NOMO-1 treated with dmso at 0.1 percent for 144 hours (cell line): ENCODE data around the gene COL15A1.
"Not testable (repeated sequence)": the region's sequence is repeated elsewhere in the genome, so short reads cannot be mapped to it uniquely, and the experiment has no call there.

Experiments used
- DNase-seq: peaks from one replicate; lab custom pipeline; 2025; ENCODE audit not compliant: unreplicated experiment; lab: John Stamatoyannopoulos, UW

The COL15A1 gene

DNA sequence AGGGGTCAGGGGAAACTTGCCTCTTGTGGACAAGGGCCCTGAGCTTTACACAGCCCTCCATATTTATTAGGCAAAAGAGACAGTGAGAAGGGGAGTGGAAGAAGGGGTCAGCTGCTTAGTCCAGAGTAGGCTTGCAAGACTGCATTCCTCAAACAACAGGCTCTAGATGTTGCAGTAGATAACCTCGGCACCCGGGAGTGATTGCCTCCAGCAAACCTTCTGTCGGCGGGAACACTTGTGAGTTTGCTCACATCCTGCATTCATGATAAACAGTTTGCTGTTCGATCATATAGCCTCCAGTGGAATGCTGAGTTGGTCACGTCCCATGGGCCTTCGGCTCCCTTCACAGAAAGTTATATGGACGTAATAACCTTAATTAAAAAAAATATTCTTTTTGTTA lies 66.7 kb downstream of the COL15A1 start:
- not testable (repeated sequence) for DNase-seq

DNA sequence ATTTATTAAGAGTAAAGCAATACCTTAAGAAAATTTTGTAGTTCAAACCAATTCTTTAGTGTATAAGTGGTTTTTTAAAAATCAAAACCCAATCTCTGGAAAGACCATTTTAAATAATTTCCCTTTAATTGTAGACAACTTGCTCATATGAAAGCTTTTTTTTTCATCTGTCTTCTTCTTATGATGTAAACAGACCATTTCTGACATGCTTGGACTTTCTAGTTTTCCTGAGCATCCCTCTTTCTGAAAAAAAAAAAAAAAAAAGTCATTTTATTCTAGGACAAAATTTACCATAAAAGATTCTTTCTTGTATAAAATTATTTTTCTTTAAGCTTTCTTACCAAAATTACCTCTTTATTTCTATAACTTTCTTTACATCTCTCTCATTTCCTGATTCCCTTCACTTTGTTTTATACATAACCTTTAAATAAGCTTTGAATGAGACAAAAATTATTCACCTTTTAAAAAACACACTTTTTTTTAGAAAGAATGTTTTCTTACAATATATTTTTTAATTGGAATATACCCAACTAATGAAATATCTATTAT lies 67.5 kb downstream of the COL15A1 start:
- DNase-seq: no peak

DNA sequence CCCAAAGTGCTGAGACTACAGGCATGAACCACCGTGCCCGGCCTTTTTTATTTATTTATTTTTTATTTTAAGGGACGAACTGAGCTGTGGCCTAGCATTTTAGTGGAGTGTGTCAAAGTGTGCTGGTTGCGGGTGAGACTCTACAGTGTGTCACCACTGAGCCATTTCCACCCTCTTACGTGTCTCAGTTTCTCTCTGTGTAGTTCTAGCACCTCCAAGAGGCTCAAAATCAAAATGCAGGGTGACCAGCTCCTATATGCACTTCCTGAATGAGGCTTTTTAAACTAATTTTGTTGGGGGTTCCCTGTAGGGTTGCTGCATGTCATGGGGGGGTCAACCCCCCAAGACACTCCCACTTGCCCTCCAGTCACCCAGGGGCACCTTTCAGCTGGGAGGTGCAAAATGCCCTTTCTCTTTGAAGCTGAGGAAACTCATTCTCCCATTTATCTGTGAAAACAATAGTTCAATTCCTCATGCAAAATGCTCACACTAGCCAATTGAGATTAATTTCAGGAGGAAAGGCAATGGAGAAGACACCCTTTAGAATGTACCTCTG lies 69.3 kb downstream of the COL15A1 start:
- no peak for DNase-seq

DNA sequence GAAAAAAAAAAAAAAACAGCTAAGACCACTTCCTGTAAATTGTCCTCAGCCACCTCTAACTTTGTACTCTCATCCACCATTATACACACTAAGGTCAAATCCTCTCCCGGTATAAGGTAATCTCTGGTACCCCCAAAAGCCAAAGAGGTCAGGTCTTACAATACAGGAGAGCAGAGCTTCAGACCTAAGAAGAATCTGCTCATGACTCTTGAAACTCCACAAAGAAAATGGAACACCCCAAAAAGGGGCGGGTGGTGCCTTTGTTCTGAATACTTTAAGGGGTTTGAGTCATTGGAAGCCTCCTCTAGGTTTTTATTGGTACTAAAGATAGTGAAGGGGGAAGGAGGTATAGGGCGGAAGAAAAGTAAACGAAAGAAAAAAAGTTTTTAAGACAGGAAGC lies 69.8 kb downstream of the COL15A1 start:
- no peak for DNase-seq

DNA sequence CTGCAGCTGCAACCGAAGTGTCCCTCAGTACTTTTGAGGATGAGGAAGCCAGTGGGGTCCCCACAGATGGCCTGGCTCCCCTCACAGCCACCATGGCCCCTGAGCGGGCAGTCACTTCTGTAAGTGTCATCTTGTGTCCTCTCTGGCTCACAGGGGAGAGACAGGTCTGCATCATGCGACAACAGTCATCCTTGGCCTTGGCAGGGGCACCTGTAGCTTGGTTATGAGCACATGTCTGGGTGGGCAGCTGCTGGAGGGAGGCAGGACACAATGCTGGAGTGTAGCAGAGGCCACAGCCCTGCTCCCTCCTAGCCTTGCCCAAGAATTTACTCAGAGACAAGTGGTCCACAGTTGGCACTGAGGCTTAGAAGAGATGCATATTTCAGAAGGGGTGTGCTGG lies 71.7 kb downstream of the COL15A1 start:
- DNase-seq: no peak

DNA sequence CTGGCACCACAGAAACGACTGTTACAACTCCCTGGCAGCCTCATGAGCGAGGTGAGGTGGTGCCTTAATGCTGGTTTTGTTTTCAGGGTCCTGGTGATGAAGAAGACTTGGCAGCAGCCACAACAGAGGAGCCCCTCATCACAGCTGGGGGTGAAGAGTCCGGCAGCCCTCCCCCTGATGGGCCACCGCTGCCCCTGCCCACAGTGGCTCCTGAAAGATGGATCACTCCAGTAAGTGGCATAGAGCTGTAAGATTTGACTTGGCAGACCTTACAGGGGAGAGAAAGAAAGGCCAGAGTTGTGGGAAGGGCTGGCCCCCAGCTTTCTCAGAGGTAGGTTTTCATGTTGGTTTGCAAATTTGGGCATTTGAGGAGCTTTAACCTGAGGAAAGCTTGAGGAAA lies 72.2 kb downstream of the COL15A1 start:
- DNase-seq: no peak

DNA sequence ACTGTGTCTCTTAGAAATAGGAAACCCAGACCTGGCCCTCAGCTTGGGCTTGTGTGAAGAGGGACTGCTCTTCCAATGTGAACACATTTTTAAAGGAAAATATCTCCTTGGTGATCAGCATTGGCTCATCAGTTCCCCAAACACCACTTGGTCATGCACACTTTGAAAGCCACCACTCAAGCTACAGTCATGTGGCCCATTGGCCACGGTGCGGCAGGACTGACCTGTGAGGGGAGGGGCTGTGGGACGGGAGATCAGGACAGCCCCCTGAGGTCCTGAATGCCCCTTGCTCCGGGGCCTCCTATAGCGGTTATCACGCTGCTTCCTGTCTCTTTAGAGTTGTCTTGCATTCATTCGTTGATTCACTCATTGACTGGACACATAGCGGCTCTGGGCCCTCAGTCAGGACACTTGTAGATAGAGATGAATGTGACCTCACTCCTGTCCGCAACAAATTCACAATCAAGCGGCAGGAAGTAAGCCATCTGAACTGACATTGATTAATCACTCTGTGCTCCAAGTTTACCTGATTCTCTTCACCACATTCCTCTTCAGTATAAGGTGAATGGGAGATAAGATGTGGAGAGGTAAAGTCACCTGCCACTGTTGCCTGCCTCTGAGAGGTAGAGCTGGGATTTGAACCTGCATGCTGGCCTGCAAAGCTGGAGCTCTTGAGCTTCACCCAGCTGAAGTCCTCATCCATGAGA lies 73.1 kb downstream of the COL15A1 start:
- DNase-seq: no peak

DNA sequence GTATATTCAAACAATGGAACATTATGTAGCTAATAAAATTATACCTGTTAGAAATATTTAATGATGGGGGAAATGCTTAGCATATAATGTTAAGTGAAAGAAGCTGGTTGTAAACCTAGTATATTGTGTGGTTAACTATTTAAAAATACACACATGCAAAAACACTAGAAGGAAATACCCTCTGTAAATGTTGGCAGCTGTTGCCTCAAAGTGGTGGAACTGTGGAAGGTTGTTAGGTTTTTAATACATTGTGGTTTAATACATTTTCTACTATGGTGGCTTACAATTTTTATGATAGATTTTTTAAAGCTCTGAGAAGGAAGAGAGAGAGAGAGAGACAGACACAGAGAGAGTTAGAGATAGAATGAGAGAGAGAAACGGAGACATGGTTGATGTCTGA lies 74.9 kb downstream of the COL15A1 start:
- no peak for DNase-seq

DNA sequence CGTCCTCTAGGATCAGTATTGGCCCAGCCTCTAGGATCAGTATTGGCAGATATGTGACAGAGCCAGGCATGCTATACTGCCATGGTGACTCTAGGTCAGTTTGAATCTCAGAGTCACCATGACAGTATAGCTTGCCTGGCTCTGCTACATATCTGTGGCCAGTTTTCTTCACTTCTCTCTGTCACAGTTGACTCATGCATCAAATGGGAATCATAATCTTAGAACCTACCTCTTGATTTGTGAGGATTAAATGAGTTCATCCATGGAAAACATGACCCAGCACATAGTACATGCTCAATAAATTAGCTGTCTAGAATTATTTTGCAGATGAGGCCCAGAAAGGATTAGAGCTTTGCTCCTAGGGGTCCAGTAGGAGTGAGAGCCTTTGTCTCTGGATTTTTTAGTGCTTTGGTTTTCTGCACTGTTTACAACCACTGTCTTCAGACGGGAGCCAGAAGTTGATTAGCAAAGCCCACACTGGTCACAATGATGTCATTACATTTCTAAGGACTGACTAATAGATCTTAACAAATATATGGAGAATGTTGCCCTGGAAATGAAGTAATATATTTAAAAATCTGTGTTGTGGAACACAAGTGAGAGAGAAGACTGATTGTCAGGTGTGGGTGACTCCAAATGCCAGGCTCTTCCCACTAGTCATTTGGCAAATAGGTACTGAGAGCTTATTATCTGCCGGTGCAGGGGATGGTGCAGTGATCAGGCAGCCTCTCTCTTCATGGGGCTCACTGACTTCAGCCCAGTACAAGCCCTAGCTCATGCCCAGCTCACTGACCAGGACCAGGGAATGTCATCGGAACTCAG lies 76.0 kb downstream of the COL15A1 start:
- DNase-seq: no peak

DNA sequence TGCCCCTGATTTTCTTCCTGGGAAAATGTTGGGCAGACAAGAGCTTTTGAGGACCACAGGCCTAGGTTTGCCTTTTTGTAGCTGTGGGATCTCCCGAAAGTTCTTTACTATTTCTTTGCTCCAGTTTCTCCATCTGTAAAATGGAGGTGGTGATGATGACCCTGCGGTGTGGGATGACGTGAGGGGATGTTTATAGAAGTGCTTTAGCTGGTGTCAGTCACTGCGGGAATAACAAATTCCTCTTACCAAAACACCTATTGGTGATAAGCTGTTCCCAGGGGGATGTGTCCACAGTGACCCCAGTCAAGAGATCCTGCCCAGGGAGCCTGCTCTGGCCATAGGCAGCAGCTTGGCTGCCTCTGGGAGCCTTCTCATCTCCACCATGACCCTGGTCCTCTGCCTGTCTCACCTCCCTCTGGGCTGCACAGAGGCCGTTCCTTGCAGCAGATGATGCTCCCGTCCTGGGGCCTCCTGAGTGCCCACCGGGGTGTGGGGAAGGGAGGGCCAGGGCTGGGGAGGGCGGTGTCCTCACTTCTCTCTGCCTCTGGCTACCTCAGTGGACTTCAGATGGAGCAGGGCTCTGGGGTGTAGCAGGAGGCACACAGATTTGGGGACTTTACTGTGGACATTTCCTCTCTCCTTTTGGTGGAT lies 77.2 kb downstream of the COL15A1 start:
- DNase-seq: no peak

DNA sequence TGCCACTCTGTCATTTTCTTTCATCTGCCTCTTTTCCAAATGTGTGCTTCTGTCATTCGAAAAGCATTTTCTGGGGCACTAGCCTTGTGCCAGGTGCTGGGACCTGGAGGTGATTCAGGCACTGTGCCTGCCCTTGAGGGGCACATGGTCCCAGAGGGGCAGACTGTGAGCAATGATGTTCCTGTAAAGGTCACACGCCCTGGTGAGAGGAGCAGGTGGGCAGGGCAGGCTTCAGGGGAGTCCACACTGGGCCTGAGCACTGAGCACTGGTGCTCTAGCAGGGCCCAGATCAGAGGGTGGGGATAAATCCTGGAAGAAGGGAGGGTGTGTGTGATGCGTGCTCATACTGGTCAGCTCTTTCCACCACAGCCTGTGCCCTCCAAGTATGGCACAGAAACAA lies 77.8 kb downstream of the COL15A1 start:
- DNase-seq: no peak

DNA sequence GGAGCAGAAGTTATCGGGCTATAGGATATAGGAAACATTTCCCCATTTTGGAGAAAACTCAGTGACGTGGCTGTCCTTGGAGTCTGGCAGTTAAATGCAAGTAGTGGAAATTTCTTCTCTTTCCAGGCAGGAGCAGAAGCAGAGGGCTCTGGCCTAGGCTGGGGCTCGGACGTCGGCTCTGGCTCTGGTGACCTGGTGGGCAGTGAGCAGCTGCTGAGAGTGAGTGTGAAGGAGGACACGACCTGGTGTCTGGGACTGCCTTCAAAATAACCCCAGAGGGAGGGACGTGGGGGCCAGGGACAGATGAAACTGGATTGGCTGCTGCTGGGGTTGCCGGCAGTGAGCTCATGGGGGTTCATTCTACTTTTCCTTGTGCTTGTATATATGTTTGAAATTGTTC lies 79.5 kb downstream of the COL15A1 start:
- no peak for DNase-seq

DNA sequence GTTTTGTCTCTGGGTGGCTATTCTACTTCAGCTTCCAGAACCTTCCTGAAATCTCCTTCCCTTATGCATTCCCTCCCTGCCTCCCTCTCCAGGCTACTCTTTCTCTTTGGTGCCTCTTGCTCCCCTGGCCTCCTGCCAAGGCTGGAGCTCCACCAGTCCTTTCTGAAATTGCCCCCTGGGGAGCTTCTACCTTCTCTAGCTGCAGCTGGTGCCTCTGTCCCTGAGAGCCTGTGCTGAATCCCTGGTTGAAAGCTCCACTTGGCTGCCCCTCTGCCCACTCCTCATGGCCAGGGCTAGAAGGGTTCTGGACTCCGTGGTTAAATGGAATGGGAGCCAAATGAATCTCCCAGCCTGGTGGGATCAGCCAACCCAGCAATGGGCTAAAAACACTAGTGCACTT lies 80.1 kb downstream of the COL15A1 start:
- DNase-seq: no peak

DNA sequence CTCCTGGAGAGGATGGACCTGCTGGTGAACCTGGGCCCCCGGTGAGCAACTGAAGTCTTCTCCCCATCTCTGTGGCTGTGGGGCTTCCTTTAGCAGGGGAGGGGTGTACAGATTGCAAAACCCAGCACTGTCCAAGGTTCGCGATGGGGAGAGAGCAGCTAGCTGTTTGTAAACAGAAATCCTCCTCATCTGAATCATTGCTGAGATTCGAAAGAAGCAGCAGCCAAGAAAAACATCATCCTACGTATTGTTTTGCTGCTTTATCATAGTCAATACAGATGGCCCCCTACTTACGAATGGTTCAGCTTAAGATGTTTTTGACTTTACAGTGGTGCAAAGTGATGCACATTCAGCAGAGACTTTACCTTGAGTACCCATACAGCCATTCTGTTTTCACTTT lies 81.3 kb downstream of the COL15A1 start:
- DNase-seq: no peak

DNA sequence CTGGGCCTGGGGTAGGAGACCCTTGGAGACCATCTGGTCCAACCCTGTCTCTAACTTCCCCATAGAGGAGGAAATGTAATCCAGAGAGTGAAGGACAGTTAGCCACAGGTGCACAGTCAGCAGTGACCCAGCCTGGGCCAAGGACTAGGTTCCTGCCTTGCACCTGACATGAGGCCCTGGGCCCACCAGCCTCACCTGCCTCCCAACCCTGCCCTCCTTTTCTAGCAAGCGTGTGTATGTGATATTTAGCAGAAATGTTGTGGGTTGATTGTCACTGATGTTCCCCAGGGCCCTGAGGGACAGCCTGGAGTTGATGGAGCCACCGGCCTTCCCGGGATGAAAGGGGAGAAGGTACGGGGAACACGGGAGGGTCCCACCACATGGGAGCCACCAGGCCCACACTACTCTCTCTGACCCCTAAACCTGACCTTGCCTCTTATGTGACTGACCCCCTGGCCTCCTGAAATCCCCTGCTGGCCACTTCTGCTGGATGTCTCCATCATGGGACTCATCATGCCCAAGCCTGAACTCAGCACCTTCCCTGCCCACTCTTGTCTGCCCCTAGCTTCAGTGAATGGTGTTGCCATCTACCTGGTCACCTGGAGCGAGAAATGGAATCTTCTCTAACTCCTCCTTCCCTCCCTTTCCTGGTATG lies 82.0 kb downstream of the COL15A1 start:
- DNase-seq: no peak

DNA sequence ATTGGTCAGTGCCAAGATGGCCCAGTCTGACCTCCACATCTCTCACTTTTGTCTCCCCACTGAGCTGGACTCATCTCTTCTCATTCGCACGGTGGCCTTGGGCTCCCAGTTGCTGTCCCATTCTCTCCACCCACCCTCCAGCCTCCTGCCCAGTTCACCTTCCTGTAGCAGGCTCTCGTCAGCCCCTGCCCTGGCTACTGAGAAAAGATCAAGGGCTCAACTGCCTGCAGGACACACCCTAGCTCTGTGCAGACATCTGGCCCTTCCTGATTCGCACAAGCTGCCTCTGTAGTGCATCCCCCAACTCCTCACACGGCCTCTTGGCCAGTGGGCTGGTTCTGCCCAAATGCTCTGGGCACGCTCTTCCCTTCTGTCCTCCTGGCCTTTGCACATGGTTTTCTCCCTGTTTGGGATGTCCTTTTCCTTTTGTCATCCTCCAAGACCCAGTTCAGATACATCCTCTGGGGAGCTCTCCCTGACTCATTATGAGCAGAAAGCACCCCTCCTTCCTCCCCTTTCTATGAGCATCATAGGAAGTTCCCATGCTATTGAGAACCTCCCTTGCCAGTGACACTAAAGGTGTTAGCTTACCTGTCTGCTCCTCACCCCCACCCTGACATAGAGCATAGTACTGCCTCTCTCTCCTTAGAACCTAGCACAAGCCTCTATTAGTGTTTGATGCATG lies 82.7 kb downstream of the COL15A1 start:
- no peak for DNase-seq

DNA sequence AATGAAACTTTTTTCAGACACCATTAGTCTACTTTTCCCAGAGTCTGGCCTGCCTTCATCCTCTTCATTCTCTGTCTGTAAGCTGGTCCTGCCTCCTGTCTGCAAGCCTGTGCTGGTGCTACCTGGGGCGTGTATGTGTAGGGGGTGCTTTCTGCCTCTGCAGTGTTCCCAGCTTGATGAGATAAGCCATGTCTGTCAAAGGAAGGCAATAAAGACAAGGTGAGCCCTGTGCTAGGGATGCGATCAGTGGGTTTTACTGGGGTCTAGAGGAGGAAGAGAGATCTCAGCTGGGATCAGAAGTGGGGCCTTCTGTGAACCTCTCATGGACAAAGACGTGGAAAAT lies 83.2 kb downstream of the COL15A1 start:
- DNase-seq: no peak

DNA sequence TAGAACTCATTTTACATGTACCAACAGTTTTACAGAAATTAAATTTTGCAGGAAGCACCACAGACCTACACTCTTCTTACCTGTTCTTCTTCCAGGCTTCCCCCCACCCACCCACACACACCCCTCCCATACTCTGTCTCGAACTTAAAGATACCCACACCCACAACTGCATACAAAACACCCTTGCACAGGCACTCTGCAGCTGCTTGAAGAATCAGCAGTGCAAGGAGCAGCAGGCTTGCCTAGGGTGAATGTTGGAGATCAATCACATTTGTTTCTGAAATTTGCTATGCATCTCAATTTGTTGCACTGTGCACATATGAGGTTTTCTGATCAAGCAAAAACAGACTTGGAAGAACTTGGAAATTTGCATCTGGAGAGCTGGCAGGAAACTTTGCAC lies 83.7 kb downstream of the COL15A1 start:
- no peak for DNase-seq

DNA sequence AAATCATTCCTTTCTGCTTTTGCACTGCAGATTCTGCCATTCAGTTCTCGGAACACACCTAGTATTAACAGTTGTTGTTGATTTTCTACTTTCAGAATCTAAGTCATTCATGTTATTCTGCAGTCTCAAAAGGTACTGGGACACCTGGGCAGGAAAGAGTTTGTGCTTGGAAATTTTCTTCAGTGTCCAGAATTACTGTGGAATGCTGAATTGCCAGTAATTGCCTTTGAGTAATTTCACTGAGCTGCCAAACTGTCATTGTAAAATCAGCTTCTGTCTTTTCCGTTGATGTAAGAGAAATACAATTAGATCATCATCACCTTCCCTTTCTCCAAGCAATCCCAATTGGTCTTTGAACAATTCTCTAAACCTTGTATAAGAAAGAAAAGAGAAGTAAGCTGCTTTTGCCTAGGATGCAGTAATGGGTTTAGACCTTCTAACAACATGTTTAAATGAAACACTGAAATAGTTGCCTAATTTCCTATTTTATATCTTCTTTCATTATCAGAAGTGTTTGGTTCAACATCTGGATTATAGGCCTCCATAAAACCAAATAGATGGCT lies 85.5 kb downstream of the COL15A1 start:
- DNase-seq: no peak

DNA sequence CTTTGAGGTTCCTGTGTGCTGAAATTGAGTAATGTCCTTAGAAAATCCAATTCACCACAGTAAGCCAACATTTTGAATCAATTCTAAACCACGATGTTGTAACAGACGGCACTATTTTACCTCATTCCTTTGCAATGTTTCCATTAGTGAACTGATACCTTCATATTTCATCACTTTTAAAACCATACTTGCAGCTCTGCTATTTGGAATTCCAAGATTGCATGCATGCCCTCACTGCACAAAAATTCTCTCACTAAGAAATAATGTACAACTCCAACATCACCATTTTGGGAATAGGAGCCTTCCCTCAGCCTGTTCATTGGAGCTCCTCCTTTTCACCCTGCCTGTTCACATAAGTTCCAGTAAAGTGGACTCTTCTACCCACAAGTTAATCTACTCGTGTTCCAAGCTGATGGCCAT lies 86.4 kb downstream of the COL15A1 start:
- no peak for DNase-seq
